Kidney epithelial cell (primary cell): Measurements from ENCODE around the gene FAM124A. TPM values are rescaled to one million over a fixed set of nuclear protein-coding genes. Genes with fewer than 3 reads are reported as not detected.

ENCODE experiments used
- DNase-seq: peaks from one replicate; pipeline ENCODE4 v3.0.0-alpha.2; 2010; ENCODE audit warnings: low read depth
- H3K27me3 ChIP-seq: 2 replicates; pipeline ENCODE4 v1.6.0; 2011; ENCODE audit warnings: low read length; ENCODE audit not compliant: control insufficient read depth, insufficient read depth
- H3K36me3 ChIP-seq: 2 replicates; pipeline ENCODE4 v1.5.1; 2011; ENCODE audit warnings: low read length; ENCODE audit not compliant: control insufficient read depth, insufficient read depth
- H3K4me3 ChIP-seq: 2 replicates; pipeline ENCODE4 v1.5.1; 2011; ENCODE audit warnings: low read depth, mild to moderate bottlenecking, control low read depth, low read length
- total RNA-seq: library from RNA; depleted of rRNA; stranded (reverse); fragments of >200 nt; gene quantifications from 2 replicates; pipeline ENCODE4 v1.2.3, GENCODE V29; 2015
- TF ChIP-seq, protein P1 (sequence below): IDR thresholded peaks from 2 replicates; pipeline ENCODE4 v1.5.1; 2011; ENCODE audit warnings: mild to moderate bottlenecking, moderate library complexity, low read length, control low read depth, inconsistent platforms; ENCODE audit not compliant: insufficient read depth, poor library complexity, severe bottlenecking

Gene FAM124A
- total RNA-seq, 1 donor from 2014 or later: 1.2 TPM

DNA sequence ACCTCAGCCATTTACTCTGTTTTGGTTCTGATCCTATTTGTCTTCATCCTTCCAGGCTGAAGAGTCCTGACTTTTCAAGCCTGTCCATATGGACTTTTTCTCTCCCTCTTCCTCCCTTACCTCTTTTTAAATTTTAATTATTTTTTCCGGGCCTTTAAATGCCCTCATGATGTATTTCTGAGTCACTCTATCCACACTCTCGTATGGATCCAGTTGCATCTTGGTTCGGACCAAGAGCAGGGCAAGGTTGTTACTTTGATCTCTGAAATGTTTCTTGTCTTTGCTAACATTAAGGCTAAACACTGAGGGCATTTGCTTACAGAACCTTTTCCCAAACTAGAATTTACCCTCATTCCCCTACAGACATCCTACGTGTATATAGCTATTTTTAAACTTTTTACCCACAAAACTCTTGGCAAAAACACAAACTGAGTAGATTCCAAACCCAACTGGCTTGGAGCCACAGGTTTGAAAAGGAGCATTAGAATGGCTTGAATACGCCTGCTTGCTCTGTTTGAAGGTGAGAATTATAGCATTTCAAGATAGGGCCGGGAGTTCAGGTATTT lies 69.9 kb downstream of the FAM124A start:
- TF ChIP-seq, protein P1, sequence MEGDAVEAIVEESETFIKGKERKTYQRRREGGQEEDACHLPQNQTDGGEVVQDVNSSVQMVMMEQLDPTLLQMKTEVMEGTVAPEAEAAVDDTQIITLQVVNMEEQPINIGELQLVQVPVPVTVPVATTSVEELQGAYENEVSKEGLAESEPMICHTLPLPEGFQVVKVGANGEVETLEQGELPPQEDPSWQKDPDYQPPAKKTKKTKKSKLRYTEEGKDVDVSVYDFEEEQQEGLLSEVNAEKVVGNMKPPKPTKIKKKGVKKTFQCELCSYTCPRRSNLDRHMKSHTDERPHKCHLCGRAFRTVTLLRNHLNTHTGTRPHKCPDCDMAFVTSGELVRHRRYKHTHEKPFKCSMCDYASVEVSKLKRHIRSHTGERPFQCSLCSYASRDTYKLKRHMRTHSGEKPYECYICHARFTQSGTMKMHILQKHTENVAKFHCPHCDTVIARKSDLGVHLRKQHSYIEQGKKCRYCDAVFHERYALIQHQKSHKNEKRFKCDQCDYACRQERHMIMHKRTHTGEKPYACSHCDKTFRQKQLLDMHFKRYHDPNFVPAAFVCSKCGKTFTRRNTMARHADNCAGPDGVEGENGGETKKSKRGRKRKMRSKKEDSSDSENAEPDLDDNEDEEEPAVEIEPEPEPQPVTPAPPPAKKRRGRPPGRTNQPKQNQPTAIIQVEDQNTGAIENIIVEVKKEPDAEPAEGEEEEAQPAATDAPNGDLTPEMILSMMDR: no peak
- Histone ChIP-seq H3K4me3 (no peak overlapping the region), H3K36me3 (no peaks in the 10 kb centered on the region), H3K27me3 (no peaks in the 10 kb centered on the region)
- no peak for DNase-seq

DNA sequence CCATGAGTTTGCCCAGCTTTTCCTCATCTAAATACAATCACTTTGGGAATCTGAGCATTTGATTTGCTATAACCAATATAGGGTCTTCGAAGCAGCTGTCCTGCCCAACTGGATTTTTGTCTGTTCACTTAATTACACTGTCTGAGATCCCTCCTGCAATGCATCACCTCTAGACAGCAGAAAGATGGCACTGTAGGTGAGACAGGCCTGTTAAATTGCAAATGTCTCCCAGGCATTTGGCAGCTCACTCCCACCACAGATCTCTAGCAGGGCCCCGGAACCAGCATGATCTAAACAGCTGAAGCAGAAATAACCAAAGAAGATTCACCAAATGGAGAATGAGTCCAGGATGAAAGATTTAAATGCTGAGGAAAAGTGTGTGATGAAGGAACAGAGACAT lies 75.4 kb downstream of the FAM124A start:
- Histone ChIP-seq H3K36me3 (no peaks in the 10 kb centered on the region), H3K27me3 (no peaks in the 10 kb centered on the region), H3K4me3 (no peak overlapping the region)
- no peak for DNase-seq
- TF ChIP-seq, protein P1: no peak

DNA sequence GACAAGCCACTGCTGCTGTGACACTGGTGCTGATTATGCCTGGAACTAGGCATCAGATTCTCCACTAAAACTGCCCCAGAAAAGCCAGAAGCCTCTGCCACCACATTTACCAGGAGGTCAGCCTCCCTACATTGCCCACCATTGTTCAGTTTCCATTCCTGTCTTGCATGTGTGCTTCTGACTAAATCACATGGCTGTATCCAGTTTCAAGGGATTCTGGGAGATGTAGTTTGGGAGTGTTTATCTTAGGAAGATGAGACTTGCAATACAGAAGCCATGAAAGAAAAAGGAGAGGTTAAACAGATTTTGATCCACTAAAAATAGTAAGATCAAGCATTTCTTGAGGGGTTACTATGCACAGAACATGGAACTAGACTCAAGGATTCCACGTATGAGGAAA lies 76.6 kb downstream of the FAM124A start:
- DNase-seq: no peak
- TF ChIP-seq, protein P1: no peak
- Histone ChIP-seq H3K4me3 (no peak overlapping the region), H3K27me3 (no peaks in the 10 kb centered on the region), H3K36me3 (no peaks in the 10 kb centered on the region)

DNA sequence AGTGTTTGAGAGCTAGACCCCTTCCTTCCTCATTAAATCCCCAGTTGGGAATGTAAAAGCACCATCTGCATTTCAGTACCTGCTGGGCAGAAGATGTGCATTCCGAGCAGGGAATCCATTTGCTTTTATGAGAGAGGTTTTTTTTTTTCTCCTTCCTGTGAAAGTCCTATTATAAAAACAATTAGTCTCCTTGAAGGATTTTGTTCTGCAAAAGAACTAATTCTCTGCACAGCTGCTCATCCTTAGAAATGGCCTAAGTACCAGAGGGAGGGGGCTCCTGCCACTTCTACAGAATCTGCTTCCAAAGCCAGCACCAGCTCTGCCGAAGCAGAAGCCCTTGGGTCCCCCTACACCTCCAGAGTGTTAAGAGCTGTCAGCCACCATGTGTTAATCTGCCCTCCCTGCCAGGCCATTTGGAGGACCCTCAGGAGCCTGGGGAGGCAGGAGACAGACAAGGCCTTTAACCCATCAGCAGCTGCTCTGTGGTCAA lies 80.9 kb downstream of the FAM124A start:
- TF ChIP-seq, protein P1: no peak
- no peak overlapping the region for H3K4me3 ChIP-seq
- no peaks in the 10 kb centered on the region for H3K36me3 ChIP-seq
- DNase-seq: no peak
- no peaks in the 10 kb centered on the region for H3K27me3 ChIP-seq

DNA sequence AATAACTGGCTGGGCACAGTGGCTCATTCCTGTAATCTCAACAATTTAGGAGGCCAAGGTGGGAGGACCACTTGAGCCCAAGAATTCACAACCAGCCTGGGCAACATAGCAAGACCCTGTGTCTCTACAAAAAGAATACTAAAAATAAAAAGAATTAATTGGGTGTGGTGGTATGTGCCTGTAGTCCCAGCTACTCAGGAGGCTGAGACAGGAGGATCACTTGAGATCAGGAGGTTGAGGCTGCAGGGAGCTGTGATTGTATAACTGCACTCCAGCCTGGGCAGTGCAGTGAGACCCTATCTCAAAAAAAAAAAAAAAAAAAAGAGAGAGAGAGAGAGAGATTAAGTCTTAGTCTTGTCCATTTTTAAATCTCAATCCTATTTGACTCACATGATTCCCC lies 81.7 kb downstream of the FAM124A start:
- TF ChIP-seq, protein P1: no peak
- no peak for DNase-seq
- no peaks in the 10 kb centered on the region for H3K36me3 ChIP-seq
- H3K27me3 ChIP-seq: no peaks in the 10 kb centered on the region
- no peak overlapping the region for H3K4me3 ChIP-seq

DNA sequence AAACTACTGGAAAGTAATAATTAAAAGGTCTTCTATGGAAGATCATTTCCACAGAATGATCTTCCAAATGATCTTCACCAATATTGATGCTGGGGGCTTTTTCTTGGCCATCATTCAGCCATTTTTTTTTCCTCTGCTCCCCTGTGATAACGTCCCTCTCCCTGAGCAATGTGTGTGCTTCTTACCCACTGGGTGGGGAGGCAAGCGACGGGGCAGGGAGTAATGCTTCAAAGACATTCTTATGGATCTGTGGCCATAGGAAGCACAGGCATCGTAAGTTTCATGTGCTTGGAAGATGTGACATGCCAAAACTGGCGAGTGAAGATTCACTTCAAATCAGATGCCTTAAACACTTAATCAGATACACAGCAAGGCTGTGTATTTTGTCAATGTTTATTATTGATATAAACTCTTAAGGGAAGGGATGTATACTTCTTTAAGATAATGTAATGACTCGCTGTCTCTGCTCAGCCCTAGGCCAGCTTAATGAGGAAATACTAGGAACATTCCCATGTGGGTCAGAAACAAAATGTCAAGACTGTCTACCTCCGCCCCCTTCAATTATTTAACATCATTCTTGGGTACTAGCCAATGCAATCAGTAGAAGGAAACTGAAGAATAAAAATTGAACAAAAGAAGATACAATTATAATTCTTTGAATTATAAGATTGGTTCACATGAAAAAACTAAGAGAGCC lies 83.2 kb downstream of the FAM124A start:
- H3K27me3 ChIP-seq: no peaks in the 10 kb centered on the region
- no peaks in the 10 kb centered on the region for H3K36me3 ChIP-seq
- TF ChIP-seq, protein P1: no peak
- no peak overlapping the region for H3K4me3 ChIP-seq
- DNase-seq: no peak
